ENCODE data around the gene PSMB10. TPM values are rescaled to one million over a fixed set of nuclear protein-coding genes. Genes with fewer than 3 reads are reported as not detected.

Gene PSMB10
- total RNA-seq, 1 donor: 47.0 TPM

DNA sequence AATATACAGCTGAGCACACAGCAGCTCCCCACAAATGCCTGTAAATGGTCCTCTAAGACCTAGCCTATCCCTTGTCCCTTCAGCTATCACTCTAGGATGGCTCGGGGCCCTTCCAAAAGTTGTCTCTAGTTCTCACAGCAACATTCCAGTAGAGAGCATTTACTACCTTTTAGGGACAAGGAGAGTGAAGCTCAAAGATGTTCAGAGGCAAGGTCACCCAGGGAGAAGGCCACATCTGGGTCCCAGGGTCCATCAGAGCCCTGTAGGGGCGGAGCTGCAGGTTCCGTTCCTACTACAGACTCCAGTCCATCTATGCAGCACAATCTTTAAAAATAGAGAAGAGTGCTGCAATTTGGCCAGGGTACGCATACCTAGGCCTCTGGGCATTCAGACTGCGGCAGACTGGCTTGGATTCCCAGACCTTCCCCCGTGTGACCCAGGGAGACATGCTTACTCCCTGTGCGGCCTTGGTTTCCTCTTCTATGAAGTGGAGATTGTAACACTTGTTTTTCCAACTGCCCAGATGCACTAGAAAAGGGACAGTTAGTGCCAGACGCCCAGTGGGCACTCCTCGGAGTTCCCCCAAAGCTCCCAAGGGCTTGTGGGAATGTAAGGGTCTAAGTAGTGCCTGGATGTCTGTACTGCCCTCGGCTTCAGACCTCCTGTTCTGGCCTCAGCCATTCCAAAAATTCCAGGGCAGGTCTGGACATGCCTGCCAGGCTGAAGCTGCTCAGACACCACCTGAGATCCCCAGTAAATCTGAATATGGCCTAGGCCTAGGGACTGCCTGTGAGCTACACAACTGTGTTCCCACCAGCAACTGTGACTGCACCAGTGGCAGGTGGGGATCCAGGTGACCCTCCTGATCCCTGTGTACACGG, 29.3 kb upstream of the PSMB10 start:
- Histone ChIP-seq H3K4me3 (ENCODE audit: insufficient read depth, low read length) (peak overlapping the region; percentile 94), H3K79me2 (ENCODE audit: insufficient read depth, low read length) (peaks cover 74% of the 10 kb centered on the region), H3K4me1 (ENCODE audit: insufficient read depth, low read length) (peaks cover 33% of the 10 kb centered on the region), H3K27ac (ENCODE audit: low read depth, low read length) (peak overlapping the region; percentile 89), H3K9me3 (ENCODE audit: low read depth, low read length) (no peaks in the 10 kb centered on the region), H2AFZ (ENCODE audit: low read length) (no peak overlapping the region), H3K4me2 (ENCODE audit: insufficient read depth, low read length) (peak overlapping the region; percentile 96), H3K27me3 (ENCODE audit: insufficient read depth, low read length) (no peaks in the 10 kb centered on the region), H4K20me1 (ENCODE audit: insufficient read depth, low read length) (peaks cover 58% of the 10 kb centered on the region), H3K36me3 (ENCODE audit: insufficient read depth, low read length) (peaks cover 38% of the 10 kb centered on the region)
- TF ChIP-seq, protein P1, sequence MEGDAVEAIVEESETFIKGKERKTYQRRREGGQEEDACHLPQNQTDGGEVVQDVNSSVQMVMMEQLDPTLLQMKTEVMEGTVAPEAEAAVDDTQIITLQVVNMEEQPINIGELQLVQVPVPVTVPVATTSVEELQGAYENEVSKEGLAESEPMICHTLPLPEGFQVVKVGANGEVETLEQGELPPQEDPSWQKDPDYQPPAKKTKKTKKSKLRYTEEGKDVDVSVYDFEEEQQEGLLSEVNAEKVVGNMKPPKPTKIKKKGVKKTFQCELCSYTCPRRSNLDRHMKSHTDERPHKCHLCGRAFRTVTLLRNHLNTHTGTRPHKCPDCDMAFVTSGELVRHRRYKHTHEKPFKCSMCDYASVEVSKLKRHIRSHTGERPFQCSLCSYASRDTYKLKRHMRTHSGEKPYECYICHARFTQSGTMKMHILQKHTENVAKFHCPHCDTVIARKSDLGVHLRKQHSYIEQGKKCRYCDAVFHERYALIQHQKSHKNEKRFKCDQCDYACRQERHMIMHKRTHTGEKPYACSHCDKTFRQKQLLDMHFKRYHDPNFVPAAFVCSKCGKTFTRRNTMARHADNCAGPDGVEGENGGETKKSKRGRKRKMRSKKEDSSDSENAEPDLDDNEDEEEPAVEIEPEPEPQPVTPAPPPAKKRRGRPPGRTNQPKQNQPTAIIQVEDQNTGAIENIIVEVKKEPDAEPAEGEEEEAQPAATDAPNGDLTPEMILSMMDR (IDR thresholded peaks at IDR 0.05; ENCODE audit: extremely low read depth, low read depth, low read length): no peak
- peak; percentile 89 for DNase-seq (ENCODE audit: insufficient read length, low spot score, missing footprints)

DNA sequence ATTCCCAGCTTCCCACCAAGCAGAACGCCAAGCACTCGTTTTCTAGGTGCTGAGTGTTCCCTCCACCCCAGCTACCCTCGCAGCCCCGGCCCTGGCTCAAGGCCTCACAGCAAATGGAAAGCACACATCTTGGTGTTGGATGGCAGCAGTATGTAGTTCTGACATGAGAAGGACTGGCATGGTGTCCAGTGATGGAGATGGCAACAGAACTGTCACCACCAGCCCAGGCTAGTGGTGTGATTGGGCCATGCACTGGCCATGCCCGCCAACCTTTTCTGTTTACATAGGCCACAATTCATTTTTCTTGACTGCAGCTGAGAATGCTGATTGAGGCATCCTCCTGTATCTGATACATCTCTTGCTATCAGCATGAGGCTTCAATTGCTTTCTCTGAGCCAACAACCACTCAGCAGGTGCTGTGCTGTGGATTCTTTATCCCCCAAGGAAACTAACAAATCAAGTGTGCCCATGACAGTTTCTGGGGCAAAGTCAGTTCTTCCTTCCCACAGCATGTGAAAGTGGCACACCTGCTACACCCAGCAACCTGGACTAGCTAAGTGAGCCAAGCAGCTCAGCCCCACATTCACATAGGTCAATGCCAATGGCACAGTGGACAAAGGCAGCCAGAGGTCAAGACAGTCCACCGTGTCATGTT, 28.0 kb upstream of the PSMB10 start:
- no peak for DNase-seq (ENCODE audit: insufficient read length, low spot score, missing footprints)
- peak overlapping the region; percentile 29 for H3K27ac ChIP-seq (ENCODE audit: low read depth, low read length)
- H3K4me1 ChIP-seq (ENCODE audit: insufficient read depth, low read length): peaks cover 42% of the 10 kb centered on the region
- H3K36me3 ChIP-seq (ENCODE audit: insufficient read depth, low read length): peaks cover 51% of the 10 kb centered on the region
- H3K9me3 ChIP-seq (ENCODE audit: low read depth, low read length): no peaks in the 10 kb centered on the region
- H4K20me1 ChIP-seq (ENCODE audit: insufficient read depth, low read length): peaks cover 71% of the 10 kb centered on the region
- H3K4me2 ChIP-seq (ENCODE audit: insufficient read depth, low read length): no peak overlapping the region
- H3K27me3 ChIP-seq (ENCODE audit: insufficient read depth, low read length): no peaks in the 10 kb centered on the region
- H3K4me3 ChIP-seq (ENCODE audit: insufficient read depth, low read length): no peak overlapping the region
- no peak overlapping the region for H2AFZ ChIP-seq (ENCODE audit: low read length)
- TF ChIP-seq, protein P1 (IDR thresholded peaks at IDR 0.05; ENCODE audit: extremely low read depth, low read depth, low read length): no peak
- peaks cover 87% of the 10 kb centered on the region for H3K79me2 ChIP-seq (ENCODE audit: insufficient read depth, low read length)

DNA sequence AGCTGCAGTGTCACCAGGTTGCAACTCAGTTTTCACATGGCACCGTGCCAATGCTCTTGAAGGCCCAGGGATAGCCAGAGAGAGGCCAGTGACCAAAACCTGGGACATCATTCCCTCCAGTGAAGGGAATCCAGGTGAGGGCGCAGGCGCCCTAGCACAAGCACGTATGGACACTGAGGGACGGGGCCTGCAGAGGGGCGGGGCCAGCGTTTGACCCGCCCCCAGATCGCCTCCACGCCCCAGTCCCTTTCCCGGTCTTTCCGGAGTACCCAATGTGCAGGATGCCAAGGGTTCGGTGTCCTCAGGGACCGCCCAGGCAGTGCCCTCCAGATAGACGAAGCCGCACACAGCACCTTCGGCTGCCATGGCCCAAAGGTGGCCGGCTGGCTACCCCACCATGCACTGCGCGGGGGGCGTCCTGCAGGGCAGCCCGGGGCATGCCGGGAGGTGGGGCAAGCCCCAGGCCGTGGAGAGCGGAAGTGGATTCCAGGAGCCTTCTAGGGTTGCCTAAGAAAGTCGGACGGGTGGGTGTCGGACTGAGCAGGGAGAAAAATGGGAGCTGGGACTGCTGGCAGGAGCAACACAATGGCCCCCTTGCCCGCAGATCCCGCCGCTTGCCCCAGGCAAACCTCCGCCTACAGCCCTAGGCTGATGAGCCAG, 27.1 kb upstream of the PSMB10 start:
- no peak overlapping the region for H2AFZ ChIP-seq (ENCODE audit: low read length)
- peaks cover 57% of the 10 kb centered on the region for H3K36me3 ChIP-seq (ENCODE audit: insufficient read depth, low read length)
- peaks cover 95% of the 10 kb centered on the region for H3K79me2 ChIP-seq (ENCODE audit: insufficient read depth, low read length)
- no peak overlapping the region for H3K4me3 ChIP-seq (ENCODE audit: insufficient read depth, low read length)
- no peaks in the 10 kb centered on the region for H3K27me3 ChIP-seq (ENCODE audit: insufficient read depth, low read length)
- no peaks in the 10 kb centered on the region for H3K9me3 ChIP-seq (ENCODE audit: low read depth, low read length)
- peaks cover 79% of the 10 kb centered on the region for H4K20me1 ChIP-seq (ENCODE audit: insufficient read depth, low read length)
- H3K4me1 ChIP-seq (ENCODE audit: insufficient read depth, low read length): peaks cover 47% of the 10 kb centered on the region
- TF ChIP-seq, protein P1 (IDR thresholded peaks at IDR 0.05; ENCODE audit: extremely low read depth, low read depth, low read length): no peak
- H3K27ac ChIP-seq (ENCODE audit: low read depth, low read length): no peak overlapping the region
- peak; percentile 88 for DNase-seq (ENCODE audit: insufficient read length, low spot score, missing footprints)
- no peak overlapping the region for H3K4me2 ChIP-seq (ENCODE audit: insufficient read depth, low read length)
